ENCODE results near the gene DLGAP1.

DNA sequence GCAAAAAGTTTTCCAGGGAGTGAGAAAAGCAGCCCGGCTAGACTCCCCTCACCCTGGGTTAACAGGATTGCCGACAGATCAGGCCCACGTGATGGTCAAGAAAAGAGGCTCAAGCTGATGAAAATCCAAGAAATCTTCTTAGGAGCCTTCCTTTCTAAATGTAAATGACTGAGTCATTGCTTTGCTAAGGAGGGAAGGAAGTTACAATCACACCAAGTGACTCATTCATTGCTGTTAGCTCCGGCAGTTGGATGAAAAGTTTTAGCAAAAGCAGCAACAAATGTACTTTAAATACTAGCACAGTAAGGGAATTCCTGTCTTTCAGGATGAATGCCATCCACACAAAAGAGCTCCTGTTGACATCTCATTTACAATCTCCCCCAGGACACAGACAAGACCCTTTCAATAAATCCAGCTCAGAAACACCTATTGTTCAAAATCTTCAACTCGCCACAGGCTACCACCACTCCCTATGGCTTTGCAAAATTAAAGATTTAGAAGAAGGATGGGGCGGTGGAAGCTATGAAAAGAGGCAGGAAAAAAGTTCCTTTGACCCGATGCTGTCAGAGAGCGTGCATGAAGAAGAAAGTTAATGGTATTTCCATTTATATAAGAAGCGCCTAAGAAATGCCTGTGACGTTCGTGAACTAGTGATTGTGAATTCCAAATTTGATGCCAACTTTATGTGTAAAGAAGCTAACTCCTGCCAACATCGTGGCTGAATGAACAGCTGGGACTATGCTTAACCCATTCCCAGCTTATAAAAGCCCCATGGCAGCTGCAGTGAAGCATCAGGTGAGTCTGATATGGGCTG lies 851.5 kb downstream of the DLGAP1 start:
- TF ChIP-seq, protein P1, sequence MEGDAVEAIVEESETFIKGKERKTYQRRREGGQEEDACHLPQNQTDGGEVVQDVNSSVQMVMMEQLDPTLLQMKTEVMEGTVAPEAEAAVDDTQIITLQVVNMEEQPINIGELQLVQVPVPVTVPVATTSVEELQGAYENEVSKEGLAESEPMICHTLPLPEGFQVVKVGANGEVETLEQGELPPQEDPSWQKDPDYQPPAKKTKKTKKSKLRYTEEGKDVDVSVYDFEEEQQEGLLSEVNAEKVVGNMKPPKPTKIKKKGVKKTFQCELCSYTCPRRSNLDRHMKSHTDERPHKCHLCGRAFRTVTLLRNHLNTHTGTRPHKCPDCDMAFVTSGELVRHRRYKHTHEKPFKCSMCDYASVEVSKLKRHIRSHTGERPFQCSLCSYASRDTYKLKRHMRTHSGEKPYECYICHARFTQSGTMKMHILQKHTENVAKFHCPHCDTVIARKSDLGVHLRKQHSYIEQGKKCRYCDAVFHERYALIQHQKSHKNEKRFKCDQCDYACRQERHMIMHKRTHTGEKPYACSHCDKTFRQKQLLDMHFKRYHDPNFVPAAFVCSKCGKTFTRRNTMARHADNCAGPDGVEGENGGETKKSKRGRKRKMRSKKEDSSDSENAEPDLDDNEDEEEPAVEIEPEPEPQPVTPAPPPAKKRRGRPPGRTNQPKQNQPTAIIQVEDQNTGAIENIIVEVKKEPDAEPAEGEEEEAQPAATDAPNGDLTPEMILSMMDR (IDR thresholded peaks at IDR 0.05; ENCODE audit: insufficient read depth, low read length) = no peak
- TF ChIP-seq POLR2AphosphoS5 (IDR thresholded peaks at IDR 0.05; ENCODE audit: low read depth) (no peak; the same call in 1 of the 2 replicates), SPI1 (IDR thresholded peaks at IDR 0.05; ENCODE audit: borderline replicate concordance, low read depth) (peak; percentile 64), GABPA (IDR thresholded peaks at IDR 0.05; ENCODE audit: low read depth) (no peak)
- TF ChIP-seq, protein P2, sequence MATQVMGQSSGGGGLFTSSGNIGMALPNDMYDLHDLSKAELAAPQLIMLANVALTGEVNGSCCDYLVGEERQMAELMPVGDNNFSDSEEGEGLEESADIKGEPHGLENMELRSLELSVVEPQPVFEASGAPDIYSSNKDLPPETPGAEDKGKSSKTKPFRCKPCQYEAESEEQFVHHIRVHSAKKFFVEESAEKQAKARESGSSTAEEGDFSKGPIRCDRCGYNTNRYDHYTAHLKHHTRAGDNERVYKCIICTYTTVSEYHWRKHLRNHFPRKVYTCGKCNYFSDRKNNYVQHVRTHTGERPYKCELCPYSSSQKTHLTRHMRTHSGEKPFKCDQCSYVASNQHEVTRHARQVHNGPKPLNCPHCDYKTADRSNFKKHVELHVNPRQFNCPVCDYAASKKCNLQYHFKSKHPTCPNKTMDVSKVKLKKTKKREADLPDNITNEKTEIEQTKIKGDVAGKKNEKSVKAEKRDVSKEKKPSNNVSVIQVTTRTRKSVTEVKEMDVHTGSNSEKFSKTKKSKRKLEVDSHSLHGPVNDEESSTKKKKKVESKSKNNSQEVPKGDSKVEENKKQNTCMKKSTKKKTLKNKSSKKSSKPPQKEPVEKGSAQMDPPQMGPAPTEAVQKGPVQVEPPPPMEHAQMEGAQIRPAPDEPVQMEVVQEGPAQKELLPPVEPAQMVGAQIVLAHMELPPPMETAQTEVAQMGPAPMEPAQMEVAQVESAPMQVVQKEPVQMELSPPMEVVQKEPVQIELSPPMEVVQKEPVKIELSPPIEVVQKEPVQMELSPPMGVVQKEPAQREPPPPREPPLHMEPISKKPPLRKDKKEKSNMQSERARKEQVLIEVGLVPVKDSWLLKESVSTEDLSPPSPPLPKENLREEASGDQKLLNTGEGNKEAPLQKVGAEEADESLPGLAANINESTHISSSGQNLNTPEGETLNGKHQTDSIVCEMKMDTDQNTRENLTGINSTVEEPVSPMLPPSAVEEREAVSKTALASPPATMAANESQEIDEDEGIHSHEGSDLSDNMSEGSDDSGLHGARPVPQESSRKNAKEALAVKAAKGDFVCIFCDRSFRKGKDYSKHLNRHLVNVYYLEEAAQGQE (IDR thresholded peaks at IDR 0.05; ENCODE audit: insufficient replicate concordance, low read depth) = no peak

All from HL-60 (cell line).